ENCODE measurements around the gene NRP2.

DNA sequence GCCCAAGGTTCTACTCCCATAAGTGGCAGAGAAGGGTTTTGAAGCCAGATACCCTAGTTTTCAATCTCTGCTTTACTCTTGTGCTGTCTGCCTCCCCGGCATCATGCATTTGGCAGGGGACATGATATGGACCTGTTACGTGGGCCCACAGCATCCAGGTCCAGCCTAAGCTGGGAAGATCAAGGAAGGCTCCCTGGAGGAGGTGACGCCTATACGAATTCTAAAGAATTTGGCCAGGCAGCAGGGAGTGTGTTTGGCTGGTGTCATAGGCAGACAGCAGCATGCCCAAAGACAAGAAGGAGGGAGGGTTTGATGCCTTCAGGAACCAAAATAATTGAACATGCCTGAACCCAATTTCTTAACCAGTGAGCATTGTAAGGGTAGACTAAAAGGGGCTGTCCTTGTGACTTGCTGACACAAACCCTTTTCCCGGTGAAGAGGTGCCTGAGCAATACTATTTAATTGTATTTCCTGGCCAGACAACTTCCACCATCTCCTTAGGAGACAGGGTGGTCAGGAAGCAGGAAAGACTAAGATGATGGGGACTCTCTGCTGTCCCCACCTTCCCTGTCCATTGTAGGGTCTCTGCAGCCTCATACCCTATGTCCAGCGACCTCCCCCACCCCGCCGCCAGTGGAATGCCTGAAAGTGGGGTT, 21.3 kb downstream of the NRP2 start:
- TF ChIP-seq ZNF274 (IDR thresholded peaks at IDR 0.05; ENCODE audit: low read depth, low read length) (no peak), YY1 (IDR thresholded peaks at IDR 0.05; ENCODE audit: insufficient read depth, insufficient read length) (no peak), SUZ12 (IDR thresholded peaks at IDR 0.05; ENCODE audit: extremely low read depth, insufficient read depth, insufficient read length) (no peak)

Data from NT2/D1 (cell line).